ENCODE data around the gene SMIM28. TPM values are rescaled to one million over a fixed set of nuclear protein-coding genes. Genes with fewer than 3 reads are reported as not detected.

Gene SMIM28
- total and polyA plus RNA-seq, 9 of the 15 experiments (the other 6 are each of a cell fraction or from before 2014, with no cell fraction given), result not detected

DNA sequence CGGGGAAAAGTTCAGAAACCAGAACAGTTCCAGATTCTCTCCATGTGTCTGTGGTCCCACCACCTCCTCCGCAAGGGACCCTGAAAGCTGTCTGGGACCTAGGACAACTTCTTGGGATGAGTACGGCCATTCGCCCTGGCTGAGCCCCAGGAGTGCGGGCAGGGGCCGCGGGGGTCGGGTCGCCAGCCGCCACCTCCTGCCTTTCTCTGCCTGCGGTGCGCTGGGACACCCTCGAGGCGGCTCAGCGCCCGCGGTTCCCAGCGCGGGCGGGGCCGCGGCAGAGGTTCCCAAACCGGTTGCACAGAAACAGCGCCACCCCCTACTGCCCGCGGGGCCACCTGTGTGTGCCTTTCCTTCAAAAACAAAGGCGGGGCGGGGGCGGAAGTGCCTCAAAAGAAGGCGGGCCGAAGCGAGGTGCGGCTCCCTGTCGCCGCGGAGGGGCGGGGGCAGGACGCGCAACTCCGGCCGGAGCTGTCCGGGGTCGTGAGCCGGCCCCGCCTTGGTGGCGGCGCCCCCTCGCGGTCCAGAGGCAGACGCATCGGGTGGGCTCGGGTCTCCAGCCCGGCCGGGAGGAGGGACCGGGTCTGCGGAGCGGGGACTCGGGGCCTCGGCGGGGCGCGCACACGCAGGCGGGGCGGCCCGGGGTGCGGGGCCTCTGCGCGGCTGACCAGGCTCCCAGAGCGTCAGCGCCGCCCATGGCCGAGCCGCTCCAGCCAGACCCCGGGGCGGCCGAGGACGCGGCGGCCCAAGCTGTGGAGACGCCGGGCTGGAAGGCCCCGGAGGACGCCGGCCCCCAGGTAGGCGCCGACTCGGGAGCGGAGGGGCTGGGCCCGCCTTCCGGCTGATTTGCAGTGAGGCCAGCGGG lies 26.3 kb downstream of the SMIM28 start, which contains the start of gene HEBP2 (continued):
- TF ChIP-seq E2F3 (CRISPR knock-in tag; IDR thresholded peaks at IDR 0.05) (no peak), RB1 (IDR thresholded peaks at IDR 0.05; ENCODE audit: low read depth) (peak; percentile 82), NEUROD1 (IDR thresholded peaks at IDR 0.05; ENCODE audit: borderline replicate concordance, low read depth, low read length, partially characterized antibody) (peak; percentile 43), FOXK2 (conservative IDR thresholded peaks at IDR 0.05 in 1 of 2, IDR thresholded peaks at IDR 0.05 in 1 of 2; ENCODE audit: low read depth in 2 of 2) (peak in 1 of 2 experiments; percentile 64; a peak in 3 of 4 replicates), MTA1 (IDR thresholded peaks at IDR 0.05; ENCODE audit: borderline replicate concordance) (no peak), TEAD1 (CRISPR knock-in tag; IDR thresholded peaks at IDR 0.05) (peak in 1 of 2 experiments; percentile 32; a peak in 1 of 4 replicates), HNRNPK (IDR thresholded peaks at IDR 0.05; ENCODE audit: low read depth, low read length, poor library complexity, severe bottlenecking) (no peak), JUND (IDR thresholded peaks at IDR 0.05; ENCODE audit: borderline replicate concordance, low read depth, low read length) (peak; percentile 68; the same call in 1 of the 2 replicates), JUND (tag; IDR thresholded peaks at IDR 0.05; ENCODE audit: borderline replicate concordance, low read depth, low read length) (no peak; the same call in 2 of the 3 replicates)
- TF ChIP-seq, protein P1, sequence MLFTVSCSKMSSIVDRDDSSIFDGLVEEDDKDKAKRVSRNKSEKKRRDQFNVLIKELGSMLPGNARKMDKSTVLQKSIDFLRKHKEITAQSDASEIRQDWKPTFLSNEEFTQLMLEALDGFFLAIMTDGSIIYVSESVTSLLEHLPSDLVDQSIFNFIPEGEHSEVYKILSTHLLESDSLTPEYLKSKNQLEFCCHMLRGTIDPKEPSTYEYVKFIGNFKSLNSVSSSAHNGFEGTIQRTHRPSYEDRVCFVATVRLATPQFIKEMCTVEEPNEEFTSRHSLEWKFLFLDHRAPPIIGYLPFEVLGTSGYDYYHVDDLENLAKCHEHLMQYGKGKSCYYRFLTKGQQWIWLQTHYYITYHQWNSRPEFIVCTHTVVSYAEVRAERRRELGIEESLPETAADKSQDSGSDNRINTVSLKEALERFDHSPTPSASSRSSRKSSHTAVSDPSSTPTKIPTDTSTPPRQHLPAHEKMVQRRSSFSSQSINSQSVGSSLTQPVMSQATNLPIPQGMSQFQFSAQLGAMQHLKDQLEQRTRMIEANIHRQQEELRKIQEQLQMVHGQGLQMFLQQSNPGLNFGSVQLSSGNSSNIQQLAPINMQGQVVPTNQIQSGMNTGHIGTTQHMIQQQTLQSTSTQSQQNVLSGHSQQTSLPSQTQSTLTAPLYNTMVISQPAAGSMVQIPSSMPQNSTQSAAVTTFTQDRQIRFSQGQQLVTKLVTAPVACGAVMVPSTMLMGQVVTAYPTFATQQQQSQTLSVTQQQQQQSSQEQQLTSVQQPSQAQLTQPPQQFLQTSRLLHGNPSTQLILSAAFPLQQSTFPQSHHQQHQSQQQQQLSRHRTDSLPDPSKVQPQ (CRISPR knock-in tag; IDR thresholded peaks at IDR 0.05; ENCODE audit: borderline replicate concordance), result no peak
- TF ChIP-seq, protein P2, sequence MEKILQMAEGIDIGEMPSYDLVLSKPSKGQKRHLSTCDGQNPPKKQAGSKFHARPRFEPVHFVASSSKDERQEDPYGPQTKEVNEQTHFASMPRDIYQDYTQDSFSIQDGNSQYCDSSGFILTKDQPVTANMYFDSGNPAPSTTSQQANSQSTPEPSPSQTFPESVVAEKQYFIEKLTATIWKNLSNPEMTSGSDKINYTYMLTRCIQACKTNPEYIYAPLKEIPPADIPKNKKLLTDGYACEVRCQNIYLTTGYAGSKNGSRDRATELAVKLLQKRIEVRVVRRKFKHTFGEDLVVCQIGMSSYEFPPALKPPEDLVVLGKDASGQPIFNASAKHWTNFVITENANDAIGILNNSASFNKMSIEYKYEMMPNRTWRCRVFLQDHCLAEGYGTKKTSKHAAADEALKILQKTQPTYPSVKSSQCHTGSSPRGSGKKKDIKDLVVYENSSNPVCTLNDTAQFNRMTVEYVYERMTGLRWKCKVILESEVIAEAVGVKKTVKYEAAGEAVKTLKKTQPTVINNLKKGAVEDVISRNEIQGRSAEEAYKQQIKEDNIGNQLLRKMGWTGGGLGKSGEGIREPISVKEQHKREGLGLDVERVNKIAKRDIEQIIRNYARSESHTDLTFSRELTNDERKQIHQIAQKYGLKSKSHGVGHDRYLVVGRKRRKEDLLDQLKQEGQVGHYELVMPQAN (IDR thresholded peaks at IDR 0.05; ENCODE audit: borderline replicate concordance), result no peak
- TF ChIP-seq, protein P3, sequence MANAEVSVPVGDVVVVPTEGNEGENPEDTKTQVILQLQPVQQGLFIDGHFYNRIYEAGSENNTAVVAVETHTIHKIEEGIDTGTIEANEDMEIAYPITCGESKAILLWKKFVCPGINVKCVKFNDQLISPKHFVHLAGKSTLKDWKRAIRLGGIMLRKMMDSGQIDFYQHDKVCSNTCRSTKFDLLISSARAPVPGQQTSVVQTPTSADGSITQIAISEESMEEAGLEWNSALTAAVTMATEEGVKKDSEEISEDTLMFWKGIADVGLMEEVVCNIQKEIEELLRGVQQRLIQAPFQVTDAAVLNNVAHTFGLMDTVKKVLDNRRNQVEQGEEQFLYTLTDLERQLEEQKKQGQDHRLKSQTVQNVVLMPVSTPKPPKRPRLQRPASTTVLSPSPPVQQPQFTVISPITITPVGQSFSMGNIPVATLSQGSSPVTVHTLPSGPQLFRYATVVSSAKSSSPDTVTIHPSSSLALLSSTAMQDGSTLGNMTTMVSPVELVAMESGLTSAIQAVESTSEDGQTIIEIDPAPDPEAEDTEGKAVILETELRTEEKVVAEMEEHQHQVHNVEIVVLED (CRISPR knock-in tag; IDR thresholded peaks at IDR 0.05), result peak; percentile 37; the same call in 1 of the 2 replicates
- TF ChIP-seq, protein P4, sequence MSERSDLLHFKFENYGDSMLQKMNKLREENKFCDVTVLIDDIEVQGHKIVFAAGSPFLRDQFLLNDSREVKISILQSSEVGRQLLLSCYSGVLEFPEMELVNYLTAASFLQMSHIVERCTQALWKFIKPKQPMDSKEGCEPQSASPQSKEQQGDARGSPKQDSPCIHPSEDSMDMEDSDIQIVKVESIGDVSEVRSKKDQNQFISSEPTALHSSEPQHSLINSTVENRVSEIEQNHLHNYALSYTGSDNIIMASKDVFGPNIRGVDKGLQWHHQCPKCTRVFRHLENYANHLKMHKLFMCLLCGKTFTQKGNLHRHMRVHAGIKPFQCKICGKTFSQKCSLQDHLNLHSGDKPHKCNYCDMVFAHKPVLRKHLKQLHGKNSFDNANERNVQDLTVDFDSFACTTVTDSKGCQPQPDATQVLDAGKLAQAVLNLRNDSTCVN (CRISPR knock-in tag; IDR thresholded peaks at IDR 0.05), result 0 out of 2 replicates have a peak, but pooled peaks have one; percentile 24
- TF ChIP-seq, protein P5, sequence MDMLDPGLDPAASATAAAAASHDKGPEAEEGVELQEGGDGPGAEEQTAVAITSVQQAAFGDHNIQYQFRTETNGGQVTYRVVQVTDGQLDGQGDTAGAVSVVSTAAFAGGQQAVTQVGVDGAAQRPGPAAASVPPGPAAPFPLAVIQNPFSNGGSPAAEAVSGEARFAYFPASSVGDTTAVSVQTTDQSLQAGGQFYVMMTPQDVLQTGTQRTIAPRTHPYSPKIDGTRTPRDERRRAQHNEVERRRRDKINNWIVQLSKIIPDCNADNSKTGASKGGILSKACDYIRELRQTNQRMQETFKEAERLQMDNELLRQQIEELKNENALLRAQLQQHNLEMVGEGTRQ (CRISPR knock-in tag; IDR thresholded peaks at IDR 0.05), result no peak
- TF ChIP-seq, protein P6, sequence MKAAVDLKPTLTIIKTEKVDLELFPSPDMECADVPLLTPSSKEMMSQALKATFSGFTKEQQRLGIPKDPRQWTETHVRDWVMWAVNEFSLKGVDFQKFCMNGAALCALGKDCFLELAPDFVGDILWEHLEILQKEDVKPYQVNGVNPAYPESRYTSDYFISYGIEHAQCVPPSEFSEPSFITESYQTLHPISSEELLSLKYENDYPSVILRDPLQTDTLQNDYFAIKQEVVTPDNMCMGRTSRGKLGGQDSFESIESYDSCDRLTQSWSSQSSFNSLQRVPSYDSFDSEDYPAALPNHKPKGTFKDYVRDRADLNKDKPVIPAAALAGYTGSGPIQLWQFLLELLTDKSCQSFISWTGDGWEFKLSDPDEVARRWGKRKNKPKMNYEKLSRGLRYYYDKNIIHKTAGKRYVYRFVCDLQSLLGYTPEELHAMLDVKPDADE (conservative IDR thresholded peaks at IDR 0.05; ENCODE audit: control insufficient read depth, low read depth, low read length), result peak; percentile 29; the same call in 1 of the 2 replicates
